ENCODE measurements around the gene DISP1. TPM values are rescaled to one million over a fixed set of nuclear protein-coding genes. Genes with fewer than 3 reads are reported as not detected.
"Not testable (repeated sequence)": the region's sequence is repeated elsewhere in the genome, so short reads cannot be mapped to it uniquely, and the experiment has no call there.

Gene DISP1
- total and polyA plus RNA-seq, 7 donors, result 0.46 to 31.3 (median 17.1) TPM

DNA sequence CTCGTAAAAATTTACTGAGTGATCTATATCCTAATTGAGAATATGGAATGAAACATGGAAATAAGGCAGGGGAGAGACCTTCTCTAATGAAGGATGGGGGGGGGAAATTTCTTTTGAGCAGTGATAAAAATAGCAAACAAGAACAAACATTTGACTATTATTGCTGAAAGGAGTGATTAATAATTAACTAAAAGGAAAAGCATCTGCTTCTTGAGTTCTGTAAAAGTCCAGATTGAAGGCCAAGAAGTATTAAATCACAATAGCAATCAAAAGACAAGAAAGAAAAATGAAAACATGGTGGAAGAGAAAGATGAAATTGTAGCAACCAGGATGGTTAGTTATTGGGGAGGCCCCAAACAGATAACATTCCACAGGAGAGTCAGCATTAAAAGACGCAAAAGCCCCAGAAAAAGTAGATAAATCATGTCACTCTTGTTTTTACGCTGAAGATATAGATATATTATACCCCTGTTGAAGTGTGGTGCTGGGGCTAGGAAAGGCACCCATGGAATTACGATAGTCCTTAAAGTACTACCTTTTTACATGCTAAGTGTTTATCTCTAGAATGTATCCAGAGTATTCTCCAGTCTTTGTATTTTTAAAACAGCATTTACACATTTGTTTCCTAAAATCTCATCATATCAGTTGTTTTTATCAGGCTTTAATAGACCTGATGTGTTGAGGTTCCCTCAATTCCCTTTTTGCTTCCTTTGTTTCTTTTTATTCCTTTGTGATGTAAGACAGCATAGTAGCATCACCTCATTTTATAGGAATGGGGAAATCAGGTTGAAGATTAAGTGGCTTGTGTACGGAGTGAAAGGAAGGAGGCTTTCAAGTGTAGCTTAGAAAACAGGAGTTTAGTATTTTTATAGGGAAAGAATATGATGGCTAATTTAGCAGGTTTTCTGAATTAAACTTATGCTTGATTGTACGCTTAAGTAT is 28.9 kb downstream of the DISP1 start:
- intact Hi-C loops (cut with DNase I), result no loop called here
- H3K4me1 ChIP-seq, result peaks cover 0 to 33% (median 15%) of the 10 kb centered on the region in 4 donors
- no peaks in the 10 kb centered on the region for H3K36me3 ChIP-seq
- H3K9me3 ChIP-seq, result no peaks in the 10 kb centered on the region
- WGBS, 2 donors, result 85 to 87% methylated on average over 6 of the region's 6 CpGs
- no peak for DNase-seq
- H3K4me3 ChIP-seq, result no peak overlapping the region
- H3K27me3 ChIP-seq, result no peaks in the 10 kb centered on the region
- peak overlapping the region in 2 of 4 donors; percentile 6 to 23 for H3K27ac ChIP-seq
- TF ChIP-seq POLR2AphosphoS5 (IDR thresholded peaks at IDR 0.05) (no peak), POLR2A (IDR thresholded peaks at IDR 0.05) (no peak), EP300 (IDR thresholded peaks at IDR 0.05) (no peak), CTCF (IDR thresholded peaks at IDR 0.05) (no peak)

GRCh38 chr1:222844411-222844779 is 29.6 kb downstream of the DISP1 start:
- Histone ChIP-seq H3K4me3 (no peak overlapping the region), H3K27ac (peak overlapping the region in 1 of 4 donors; percentile 23)
- DNase-seq, result no peak

GRCh38 chr1:222845763-222846162 is 30.9 kb downstream of the DISP1 start:
- Histone ChIP-seq H3K4me3 (no peak overlapping the region), H3K9me3 (no peaks in the 10 kb centered on the region), H3K27me3 (no peaks in the 10 kb centered on the region), H3K27ac (no peak overlapping the region), H3K36me3 (no peaks in the 10 kb centered on the region), H3K4me1 (peaks cover 0 to 33% (median 16%) of the 10 kb centered on the region in 4 donors)
- no peak for DNase-seq
- intact Hi-C loops (cut with DNase I), result no loop called here
- TF ChIP-seq POLR2AphosphoS5 (IDR thresholded peaks at IDR 0.05) (peak in 3 of 4 donors; percentile 8 to 72 (median 69)), EP300 (IDR thresholded peaks at IDR 0.05) (no peak)

More at GRCh38 chr1:222844411-222844779, 29.6 kb downstream of the DISP1 start:
- H3K36me3 ChIP-seq, result no peaks in the 10 kb centered on the region
- no peaks in the 10 kb centered on the region for H3K27me3 ChIP-seq
- H3K4me1 ChIP-seq, result peaks cover 0 to 33% (median 15%) of the 10 kb centered on the region in 4 donors
- intact Hi-C loops (cut with DNase I), result no loop called here
- TF ChIP-seq EP300 (IDR thresholded peaks at IDR 0.05) (no peak), POLR2AphosphoS5 (IDR thresholded peaks at IDR 0.05) (no peak), POLR2A (IDR thresholded peaks at IDR 0.05) (no peak), CTCF (IDR thresholded peaks at IDR 0.05) (no peak)
- 89 to 93% methylated on average over 3 of the region's 3 CpGs for WGBS, 2 donors
- no peaks in the 10 kb centered on the region for H3K9me3 ChIP-seq

DNA sequence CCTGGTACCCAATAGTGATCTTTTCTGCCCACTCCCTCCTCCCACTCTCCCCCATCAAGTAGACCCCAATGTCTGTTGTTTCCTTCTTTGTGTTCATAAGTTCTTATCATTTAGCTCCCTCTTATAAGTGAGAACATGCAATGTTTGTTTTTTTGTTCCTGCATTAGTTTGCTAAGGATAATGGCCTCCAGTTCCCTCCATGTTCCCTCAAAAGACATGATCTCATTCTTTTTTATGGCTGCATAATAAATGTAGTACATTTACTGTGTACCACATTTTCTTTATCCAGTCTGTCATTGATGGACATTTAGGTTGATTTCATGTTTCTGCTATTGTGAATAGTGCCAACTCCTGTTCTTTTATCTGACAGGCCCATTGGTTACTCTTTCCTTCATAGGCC is 35.7 kb downstream of the DISP1 start:
- H3K4me1 ChIP-seq, result peaks cover 0 to 10% (median 5%) of the 10 kb centered on the region in 4 donors
- H3K4me3 ChIP-seq; H3K36me3 ChIP-seq; H3K27me3 ChIP-seq; DNase-seq; H3K27ac ChIP-seq; intact Hi-C loops (cut with DNase I); H3K9me3 ChIP-seq: not testable (repeated sequence)

DNA sequence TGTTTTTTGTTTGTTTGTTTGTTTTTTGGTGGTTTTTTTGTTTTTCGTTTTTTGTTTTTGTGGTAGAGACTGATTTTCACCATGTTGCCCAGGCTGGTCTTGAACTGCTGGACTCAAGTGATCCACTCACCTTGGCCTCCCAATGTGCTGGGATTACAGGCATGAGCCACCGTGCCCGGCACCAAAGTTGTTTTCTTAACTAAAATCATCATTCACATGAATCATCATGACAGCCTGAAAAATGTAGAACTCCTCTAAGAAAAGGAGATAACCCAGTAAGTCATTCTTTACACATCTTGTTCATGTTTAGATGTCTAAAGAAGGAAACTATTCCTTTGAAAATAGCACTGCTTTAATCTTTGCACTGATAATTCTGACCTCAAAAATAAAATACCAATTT is 37.5 kb downstream of the DISP1 start:
- 95 to 96% methylated on average over 3 of the region's 3 CpGs for WGBS, 2 donors
- Histone ChIP-seq H3K36me3 (no peaks in the 10 kb centered on the region), H3K27me3 (no peaks in the 10 kb centered on the region), H3K4me3 (no peak overlapping the region), H3K4me1 (peaks cover 0 to 3% (median 0%) of the 10 kb centered on the region in 4 donors), H3K9me3 (no peaks in the 10 kb centered on the region), H3K27ac (no peak overlapping the region)
- DNase-seq, result no peak
- TF ChIP-seq POLR2AphosphoS5 (IDR thresholded peaks at IDR 0.05) (no peak), POLR2A (IDR thresholded peaks at IDR 0.05) (no peak), EP300 (IDR thresholded peaks at IDR 0.05) (no peak)
- intact Hi-C loops (cut with DNase I), result no loop called here

- no peak overlapping the region for H3K27ac ChIP-seq
- H3K27me3 ChIP-seq, result no peaks in the 10 kb centered on the region
- intact Hi-C loops (cut with DNase I), result no loop called here
- no peak for TF ChIP-seq POLR2AphosphoS5 (IDR thresholded peaks at IDR 0.05)
- no peak for TF ChIP-seq EP300 (IDR thresholded peaks at IDR 0.05)
- 48 to 59% methylated on average over 3 of the region's 3 CpGs for WGBS, 2 donors
- peaks cover 0 to 2% (median 0%) of the 10 kb centered on the region in 4 donors for H3K9me3 ChIP-seq
- DNase-seq, result no peak
- H3K4me1 ChIP-seq, result no peaks in the 10 kb centered on the region
- no peaks in the 10 kb centered on the region for H3K36me3 ChIP-seq
- H3K4me3 ChIP-seq, result no peak overlapping the region
Measured at GRCh38 chr1:222861062-222861461, 46.2 kb downstream of the DISP1 start.

Other genes starting within 250 kb of the DISP1 start
- gene TAF1A, start 225.1 kb upstream of the DISP1 start, total RNA-seq, result 1 to 10 TPM; 2.3 to 7.2 (median 4.8) TPM
- gene TAF1A, start 225.1 kb upstream of the DISP1 start, polyA plus RNA-seq, result 1 to 10 TPM in 2 of 3 donors, under 1 TPM in 1; 0.92 to 3.3 (median 1.2) TPM
- 10 to 100 TPM; 27.4 to 36.4 (median 31.7) TPM for gene MIA3, start 196.9 kb upstream of the DISP1 start, total RNA-seq
- gene MIA3, start 196.9 kb upstream of the DISP1 start, polyA plus RNA-seq, result 10 to 100 TPM in 1 of 3 donors, 1 to 10 TPM in 2; 5.4 to 27.9 (median 5.8) TPM
- 100 to 1,000 TPM in 1 of 4 donors, 10 to 100 TPM in 3; 71.5 to 104 (median 88.2) TPM for gene AIDA, start 102.5 kb upstream of the DISP1 start, total RNA-seq
- 10 to 100 TPM; 34.9 to 48.6 (median 48.3) TPM for gene AIDA, start 102.5 kb upstream of the DISP1 start, polyA plus RNA-seq
- 10 to 100 TPM; 38.2 to 61.7 (median 49.0) TPM for gene BROX, start 102.5 kb upstream of the DISP1 start, total RNA-seq
- 10 to 100 TPM; 22.0 to 27.7 (median 22.2) TPM for gene BROX, start 102.5 kb upstream of the DISP1 start, polyA plus RNA-seq
- gene FAM177B, start 77.8 kb upstream of the DISP1 start, total RNA-seq, result 1 to 10 TPM in 1 of 4 donors, under 1 TPM in 2, not detected in 1; 0.36 to 4.7 (median 0.54) TPM
- gene FAM177B, start 77.8 kb upstream of the DISP1 start, polyA plus RNA-seq, result 10 to 100 TPM; 13.2 to 40.5 (median 28.2) TPM